K562 (cell line): ENCODE measurements around the gene PIK3R2. TPM values are rescaled to one million over a fixed set of nuclear protein-coding genes. Genes with fewer than 3 reads are reported as not detected.
A peak's percentile ranks its signal among the peaks of the same experiment; 100 is the strongest.

Source experiments
- FOXK2 ChIP-seq, 2 experiments: fragments of 450-650 bp; IDR thresholded peaks in 1 of 2; conservative IDR thresholded peaks in 1 of 2; 2 replicates each; pipeline ENCODE4 v1.6.1; 2016; ENCODE audit warnings: low read depth in 2 of 2, mild to moderate bottlenecking in 1 of 2
- MGA ChIP-seq: fragments of 450-650 bp; IDR thresholded peaks from 2 replicates; pipeline ENCODE4 v1.6.1; 2016; ENCODE audit warnings: mild to moderate bottlenecking, moderate library complexity
- PHF20 ChIP-seq: fragments of 450-650 bp; IDR thresholded peaks from 2 replicates; pipeline ENCODE4 v1.6.1; 2018; ENCODE audit not compliant: partially characterized antibody
- PHF8 ChIP-seq: fragments of 200-600 bp; sonication (generic); IDR thresholded peaks from 2 replicates; pipeline ENCODE4 v1.6.1; 2012; ENCODE audit warnings: mixed run types, mild to moderate bottlenecking, inconsistent platforms, low read length, moderate library complexity, borderline replicate concordance
- SNIP1 ChIP-seq: fragments of 450-650 bp; IDR thresholded peaks from 2 replicates; pipeline ENCODE4 v1.7.1; 2017; ENCODE audit warnings: low read depth, mild to moderate bottlenecking
- TCFL5 ChIP-seq: fragments of 250-450 bp; sonication (Bioruptor Pico); conservative IDR thresholded peaks from 2 replicates; pipeline ENCODE4 v1.6.1; 2021; ENCODE audit warnings: mild to moderate bottlenecking, moderate library complexity, matching md5 sums
- ZKSCAN8 ChIP-seq: fragments of 200-800 bp; sonication (Bioruptor generic); IDR thresholded peaks from 2 replicates; pipeline ENCODE4 v1.6.1; 2016; ENCODE audit warnings: missing genetic modification characterization, missing compliant biosample characterization
- ZNF592 ChIP-seq: fragments of 450-650 bp; IDR thresholded peaks from 2 replicates; pipeline ENCODE4 v1.6.1; 2017; ENCODE audit warnings: antibody characterized with exemption, mild to moderate bottlenecking
- polyA plus RNA-seq, 8 experiments: library from polyadenylated mRNA; depleted of rRNA in 4 of 8; stranded (reverse) in 5 of 8; unstranded in 3 of 8; fragments of >200 nt; fragmentation: Nextera tagmentation in 2 of 8; fragmentation: Illumina TruSeq in 1 of 8; extraction: Ambion mirVana in 2 of 8; extraction: Trizol in 1 of 8; gene quantifications; 2 replicates each; pipeline versions ENCODE4 v1.2.1 to v1.2.3, GENCODE V29; 2011 to 2014; ENCODE audit warnings: inconsistent platforms in 1 of 8, missing spikeins in 1 of 8
- total RNA-seq, 7 experiments: library from RNA; depleted of rRNA in 6 of 7; stranded (reverse); fragments of >200 nt in 6 of 7; fragmentation: Illumina TruSeq in 2 of 7; extraction: Trizol in 2 of 7; gene quantifications; 2 replicates each; pipeline versions ENCODE4 v1.2.1 to v1.2.3, GENCODE V29; 2011 to 2021; ENCODE audit warnings: low replicate concordance in 1 of 7
- TF ChIP-seq, protein P1 (sequence below): fragments of 250-450 bp; sonication (Bioruptor Pico); IDR thresholded peaks from 2 replicates; pipeline ENCODE4 v1.8.0; 2022; ENCODE audit warnings: moderate library complexity, mild to moderate bottlenecking, inconsistent platforms

The PIK3R2 gene
- total and polyA plus RNA-seq, 9 of the 15 experiments (the other 6 are each of a cell fraction or from before 2014, with no cell fraction given): 0.39 to 37.9 (median 5.3) TPM

DNA sequence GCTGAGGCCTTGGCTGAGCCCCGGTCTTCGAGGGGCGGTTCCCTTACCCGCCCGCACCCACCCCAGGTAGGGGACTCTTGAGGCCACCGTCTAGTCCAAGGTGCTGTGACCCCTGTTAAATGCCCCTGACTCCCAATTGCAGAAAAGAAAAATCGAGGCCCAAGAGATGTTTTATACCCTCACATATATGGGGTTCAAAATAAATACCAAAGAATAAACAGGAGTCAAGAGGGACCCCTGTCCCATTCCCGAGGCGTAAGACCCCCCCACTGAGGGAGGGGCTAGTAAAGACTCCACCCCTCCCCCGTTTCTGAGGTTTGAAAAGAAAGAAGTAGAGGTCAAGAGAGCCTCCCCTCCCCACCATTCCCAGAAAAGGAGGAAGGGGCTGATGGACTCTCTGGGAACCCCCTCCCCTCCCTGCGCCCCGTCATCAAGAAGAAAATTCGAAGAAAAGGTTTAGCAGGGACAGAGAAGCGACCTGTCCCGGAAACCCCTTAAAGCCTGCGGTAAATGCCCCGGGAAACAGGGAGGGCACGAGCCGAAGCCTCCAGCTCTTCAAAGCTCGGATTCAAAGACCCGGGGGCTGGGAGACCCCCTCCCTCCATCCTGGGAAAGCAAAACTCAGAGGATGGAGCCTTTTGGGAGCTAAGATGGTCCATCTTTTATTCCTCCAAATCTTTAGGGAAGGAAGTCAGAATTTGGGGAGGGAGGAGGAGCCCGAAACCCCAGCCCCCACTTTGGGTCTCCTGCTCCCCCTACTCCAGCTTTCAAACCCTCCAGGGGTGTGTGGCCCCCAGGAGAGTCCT, 51.6 kb downstream of the PIK3R2 start (continued):
- TF ChIP-seq PHF20 (no peak), PHF8 (peak; percentile 40; the same call in 1 of the 2 replicates), ZKSCAN8 (CRISPR knock-in tag) (no peak), SNIP1 (peak; percentile 69), FOXK2 (conservative IDR thresholded peaks at IDR 0.05 in 1 of 2, IDR thresholded peaks at IDR 0.05 in 1 of 2; ENCODE audit: low read depth in 2 of 2) (peak in 1 of 2 experiments; percentile 97; a peak in 2 of 4 replicates), TCFL5 (CRISPR knock-in tag) (no peak), MGA (no peak), ZNF592 (no peak)
- TF ChIP-seq, protein P1, sequence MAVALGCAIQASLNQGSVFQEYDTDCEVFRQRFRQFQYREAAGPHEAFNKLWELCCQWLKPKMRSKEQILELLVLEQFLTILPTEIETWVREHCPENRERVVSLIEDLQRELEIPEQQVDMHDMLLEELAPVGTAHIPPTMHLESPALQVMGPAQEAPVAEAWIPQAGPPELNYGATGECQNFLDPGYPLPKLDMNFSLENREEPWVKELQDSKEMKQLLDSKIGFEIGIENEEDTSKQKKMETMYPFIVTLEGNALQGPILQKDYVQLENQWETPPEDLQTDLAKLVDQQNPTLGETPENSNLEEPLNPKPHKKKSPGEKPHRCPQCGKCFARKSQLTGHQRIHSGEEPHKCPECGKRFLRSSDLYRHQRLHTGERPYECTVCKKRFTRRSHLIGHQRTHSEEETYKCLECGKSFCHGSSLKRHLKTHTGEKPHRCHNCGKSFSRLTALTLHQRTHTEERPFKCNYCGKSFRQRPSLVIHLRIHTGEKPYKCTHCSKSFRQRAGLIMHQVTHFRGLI: no peak
